Measurements from ENCODE around the gene NXPE4.
"Not testable (repeated sequence)": the region's sequence is repeated elsewhere in the genome, so short reads cannot be mapped to it uniquely, and the experiment has no call there.

GRCh38 chr11:114608605-114609004 lies 13.0 kb upstream of the NXPE4 start:
- TF ChIP-seq, protein P1, sequence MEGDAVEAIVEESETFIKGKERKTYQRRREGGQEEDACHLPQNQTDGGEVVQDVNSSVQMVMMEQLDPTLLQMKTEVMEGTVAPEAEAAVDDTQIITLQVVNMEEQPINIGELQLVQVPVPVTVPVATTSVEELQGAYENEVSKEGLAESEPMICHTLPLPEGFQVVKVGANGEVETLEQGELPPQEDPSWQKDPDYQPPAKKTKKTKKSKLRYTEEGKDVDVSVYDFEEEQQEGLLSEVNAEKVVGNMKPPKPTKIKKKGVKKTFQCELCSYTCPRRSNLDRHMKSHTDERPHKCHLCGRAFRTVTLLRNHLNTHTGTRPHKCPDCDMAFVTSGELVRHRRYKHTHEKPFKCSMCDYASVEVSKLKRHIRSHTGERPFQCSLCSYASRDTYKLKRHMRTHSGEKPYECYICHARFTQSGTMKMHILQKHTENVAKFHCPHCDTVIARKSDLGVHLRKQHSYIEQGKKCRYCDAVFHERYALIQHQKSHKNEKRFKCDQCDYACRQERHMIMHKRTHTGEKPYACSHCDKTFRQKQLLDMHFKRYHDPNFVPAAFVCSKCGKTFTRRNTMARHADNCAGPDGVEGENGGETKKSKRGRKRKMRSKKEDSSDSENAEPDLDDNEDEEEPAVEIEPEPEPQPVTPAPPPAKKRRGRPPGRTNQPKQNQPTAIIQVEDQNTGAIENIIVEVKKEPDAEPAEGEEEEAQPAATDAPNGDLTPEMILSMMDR (IDR thresholded peaks at IDR 0.05; ENCODE audit: insufficient read depth, low read length, poor library complexity, severe bottlenecking) = not testable (repeated sequence)
- TF ChIP-seq EZH2phosphoT487 (conservative IDR thresholded peaks at IDR 0.05; ENCODE audit: low read length) = not testable (repeated sequence)
